ENCODE results near the gene PCNX3. TPM values are rescaled to one million over a fixed set of nuclear protein-coding genes. Genes with fewer than 3 reads are reported as not detected.
"Not testable (repeated sequence)": the region's sequence is repeated elsewhere in the genome, so short reads cannot be mapped to it uniquely, and the experiment has no call there.

PCNX3 gene
- total and polyA plus RNA-seq, 2 donors (not counting 3 experiments of a cell fraction or from before 2014, with no cell fraction given), result 42.6 to 53.9 TPM

DNA sequence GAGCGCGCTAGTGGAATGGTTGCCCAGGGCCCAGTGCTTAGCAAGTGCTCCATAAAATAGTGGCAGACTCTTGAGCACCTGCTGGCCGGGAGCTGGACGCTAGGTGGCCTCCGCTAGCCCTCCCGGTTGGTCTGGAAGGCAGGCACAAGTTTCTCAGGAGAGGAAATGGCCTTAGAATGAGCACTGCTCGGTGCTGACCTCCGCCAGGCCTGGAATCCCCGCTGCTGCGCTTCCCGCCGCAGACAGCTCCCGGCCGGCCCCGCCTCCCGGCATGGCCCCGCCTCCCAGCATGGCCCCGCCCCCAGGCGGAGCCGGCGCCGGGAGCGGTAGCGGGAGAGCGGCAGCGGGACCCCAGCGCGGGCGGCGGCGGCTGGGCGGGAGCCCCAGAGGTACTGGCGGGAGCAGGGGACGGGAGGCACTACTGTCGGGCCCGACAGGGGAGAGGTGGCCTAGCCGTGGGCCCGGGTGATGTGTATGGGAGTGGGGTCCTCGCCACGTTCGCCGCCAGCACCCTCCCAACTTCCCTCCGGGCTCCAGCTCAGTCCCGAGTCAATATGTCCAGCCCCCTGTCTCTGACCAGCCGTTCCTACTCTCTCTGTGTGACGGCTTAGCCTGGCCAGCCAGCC, 22.3 kb downstream of the PCNX3 start, which contains the start of gene SIPA1:
TSS of gene SIPA1 (plus strand) at position 308 of the 626 bp plus-strand sequence. CDS start 2,821 bp downstream, outside the sequence.
- FAIRE-seq, result peak; percentile 96
- H3K4me2 ChIP-seq (ENCODE audit: insufficient read depth, low read length), result peak within 1 kb of the TSS; percentile 74
- H3K36me3 ChIP-seq (ENCODE audit: control insufficient read depth in 2 of 2, extremely low read depth in 1 of 2, insufficient read depth in 2 of 2, low read length in 2 of 2), result peaks cover 6 to 33% of the 10 kb centered on the region in 2 experiments
- TF ChIP-seq POLR2A (IDR thresholded peaks at IDR 0.05; ENCODE audit: low read depth, low read length) (peak; percentile 96), POLR2AphosphoS5 (IDR thresholded peaks at IDR 0.05; ENCODE audit: insufficient read depth, low read depth, low read length) (peak; percentile 96), EZH2 (IDR thresholded peaks at IDR 0.05; ENCODE audit: borderline replicate concordance, low read depth, low read length, severe bottlenecking) (no peak), JUN (IDR thresholded peaks at IDR 0.05; ENCODE audit: borderline replicate concordance, insufficient read depth, insufficient read length, low read depth) (no peak), GATA2 (IDR thresholded peaks at IDR 0.05; ENCODE audit: insufficient read depth, insufficient read length, low read depth, low read length) (no peak)
- TF ChIP-seq, protein P1, sequence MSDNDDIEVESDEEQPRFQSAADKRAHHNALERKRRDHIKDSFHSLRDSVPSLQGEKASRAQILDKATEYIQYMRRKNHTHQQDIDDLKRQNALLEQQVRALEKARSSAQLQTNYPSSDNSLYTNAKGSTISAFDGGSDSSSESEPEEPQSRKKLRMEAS (IDR thresholded peaks at IDR 0.05; ENCODE audit: insufficient read depth, insufficient read length), result peak; percentile 50
- TF ChIP-seq, protein P2, sequence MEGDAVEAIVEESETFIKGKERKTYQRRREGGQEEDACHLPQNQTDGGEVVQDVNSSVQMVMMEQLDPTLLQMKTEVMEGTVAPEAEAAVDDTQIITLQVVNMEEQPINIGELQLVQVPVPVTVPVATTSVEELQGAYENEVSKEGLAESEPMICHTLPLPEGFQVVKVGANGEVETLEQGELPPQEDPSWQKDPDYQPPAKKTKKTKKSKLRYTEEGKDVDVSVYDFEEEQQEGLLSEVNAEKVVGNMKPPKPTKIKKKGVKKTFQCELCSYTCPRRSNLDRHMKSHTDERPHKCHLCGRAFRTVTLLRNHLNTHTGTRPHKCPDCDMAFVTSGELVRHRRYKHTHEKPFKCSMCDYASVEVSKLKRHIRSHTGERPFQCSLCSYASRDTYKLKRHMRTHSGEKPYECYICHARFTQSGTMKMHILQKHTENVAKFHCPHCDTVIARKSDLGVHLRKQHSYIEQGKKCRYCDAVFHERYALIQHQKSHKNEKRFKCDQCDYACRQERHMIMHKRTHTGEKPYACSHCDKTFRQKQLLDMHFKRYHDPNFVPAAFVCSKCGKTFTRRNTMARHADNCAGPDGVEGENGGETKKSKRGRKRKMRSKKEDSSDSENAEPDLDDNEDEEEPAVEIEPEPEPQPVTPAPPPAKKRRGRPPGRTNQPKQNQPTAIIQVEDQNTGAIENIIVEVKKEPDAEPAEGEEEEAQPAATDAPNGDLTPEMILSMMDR (IDR thresholded peaks at IDR 0.05; ENCODE audit: extremely low read depth in 1 of 2, insufficient read depth in 1 of 2, low read depth in 1 of 2, low read length in 2 of 2), result peak; percentile 58 to 83
- H3K4me1 ChIP-seq (ENCODE audit: control insufficient read depth, extremely low read depth, insufficient read depth, low read length), result peaks cover 41% of the 10 kb centered on the region
- H3K4me3 ChIP-seq (replicated peaks in 1 of 3; ENCODE audit: insufficient read depth in 1 of 3, low read depth in 1 of 3, low read length in 3 of 3), result peak within 1 kb of the TSS; percentile 56 to 62 (median 62)
- no peaks in the 10 kb centered on the region for H3K9me1 ChIP-seq (replicated peaks; ENCODE audit: control insufficient read depth, extremely low read depth, insufficient read depth, low read length)
- H3K9me3 ChIP-seq (replicated peaks; ENCODE audit: control insufficient read depth, insufficient read depth, low read length), result no peaks in the 10 kb centered on the region
- CTCF ChIA-PET, result interaction anchor here (0.6 to 2.3 kb wide), 23 partner anchors 8 to 384 kb away, joined by 3 to 44 read pairs (median 5); partner anchors contain the start of genes FIBP, MUS81, PCNX3 and RELA
- peak within 1 kb of the TSS; percentile 78 for H3K27ac ChIP-seq (ENCODE audit: insufficient read depth, low read depth, low read length)
- no TSS peak for BruUV-seq (replicated peaks)
- DNase-seq (ENCODE audit: low read depth, low spot score), result peak; percentile 96
- dilution Hi-C loops (cut with MboI; ENCODE audit: extremely low pct_ligation_motif_present, low sequenced_read_pairs) (no loop called here), intact Hi-C loops (cut with micrococcal nuclease) (loop anchor here (1.0 to 5.0 kb wide), 4 partner anchors 14 to 349 kb away; partner anchors contain the start of gene PCNX3)
- H3K79me2 ChIP-seq (ENCODE audit: control insufficient read depth, insufficient read depth, low read length), result peaks cover 16% of the 10 kb centered on the region
- POLR2A ChIA-PET, result interaction anchor here (0.8 to 1.7 kb wide), 8 partner anchors 9 to 74 kb away, joined by 3 to 9 read pairs (median 4); partner anchors contain the start of genes KAT5 and RELA
- no peaks in the 10 kb centered on the region for H4K20me1 ChIP-seq (replicated peaks; ENCODE audit: control insufficient read depth, extremely low read depth, insufficient read depth, low read length)
- no peaks in the 10 kb centered on the region for H3K27me3 ChIP-seq (ENCODE audit: control insufficient read depth in 2 of 2, insufficient read depth in 2 of 2, low read length in 2 of 2)
- H2AFZ ChIP-seq (ENCODE audit: low read depth, low read length), result no peak within 1 kb of the TSS
- H3K9ac ChIP-seq (replicated peaks; ENCODE audit: extremely low read depth, insufficient read depth, low read length), result peak within 1 kb of the TSS; percentile 63

DNA sequence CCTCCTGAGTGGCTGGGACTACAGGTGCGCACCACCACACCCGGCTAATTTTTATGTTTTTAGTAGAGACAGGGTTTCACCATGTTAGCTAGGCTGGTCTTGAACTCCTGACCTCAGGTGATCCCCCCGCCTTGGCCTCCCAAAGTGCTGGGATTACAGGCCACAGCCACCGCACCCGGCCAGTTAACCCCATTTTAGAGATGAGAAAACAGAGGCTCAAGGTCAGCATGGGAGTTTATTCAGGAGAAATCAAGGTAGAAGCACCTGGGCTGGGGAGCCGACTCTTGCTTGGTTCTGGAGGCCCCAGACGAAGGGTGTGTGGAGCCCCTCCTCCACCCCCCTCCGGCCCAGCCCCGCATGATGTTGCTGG, 23.6 kb downstream of the PCNX3 start:
- intact Hi-C loops (cut with micrococcal nuclease), result loop anchor here (5.0 kb wide), 1 partner anchor 348 kb away; no protein-coding TSS in a partner anchor
- POLR2A ChIA-PET, result interaction anchor here (1.7 kb wide), 1 partner anchor 14 kb away, joined by 5 read pairs; no protein-coding TSS in a partner anchor

More for the DNA sequence above, 23.6 kb downstream of the PCNX3 start:
- H2AFZ ChIP-seq (ENCODE audit: low read depth, low read length); FAIRE-seq; H3K9ac ChIP-seq (replicated peaks; ENCODE audit: extremely low read depth, insufficient read depth, low read length); H3K27ac ChIP-seq (ENCODE audit: insufficient read depth, low read depth, low read length); H3K4me3 ChIP-seq (replicated peaks in 1 of 3; ENCODE audit: insufficient read depth in 1 of 3, low read depth in 1 of 3, low read length in 3 of 3); dilution Hi-C loops (cut with MboI; ENCODE audit: extremely low pct_ligation_motif_present, low sequenced_read_pairs); H3K9me3 ChIP-seq (replicated peaks; ENCODE audit: control insufficient read depth, insufficient read depth, low read length); DNase-seq (ENCODE audit: low read depth, low spot score); BruUV-seq (replicated peaks); H3K27me3 ChIP-seq (ENCODE audit: control insufficient read depth in 2 of 2, insufficient read depth in 2 of 2, low read length in 2 of 2); H4K20me1 ChIP-seq (replicated peaks; ENCODE audit: control insufficient read depth, extremely low read depth, insufficient read depth, low read length); H3K9me1 ChIP-seq (replicated peaks; ENCODE audit: control insufficient read depth, extremely low read depth, insufficient read depth, low read length): not testable (repeated sequence)
- Histone ChIP-seq H3K36me3 (ENCODE audit: control insufficient read depth in 2 of 2, extremely low read depth in 1 of 2, insufficient read depth in 2 of 2, low read length in 2 of 2) (peaks cover 6 to 28% of the 10 kb centered on the region in 2 experiments), H3K4me1 (ENCODE audit: control insufficient read depth, extremely low read depth, insufficient read depth, low read length) (peaks cover 48% of the 10 kb centered on the region), H3K4me2 (ENCODE audit: insufficient read depth, low read length) (peak overlapping the region; percentile 74), H3K79me2 (ENCODE audit: control insufficient read depth, insufficient read depth, low read length) (peaks cover 16% of the 10 kb centered on the region)
- CTCF ChIA-PET, result interaction anchor here (0.8 to 2.3 kb wide), 4 partner anchors 13 to 221 kb away, joined by 3 to 44 read pairs (median 17); partner anchors contain the start of gene MUS81
